Activated B cell treated with CpG ODN at 0.5 μM for 24 hours (primary cell): ENCODE data around the gene BPIFB2. TPM values are rescaled to one million over a fixed set of nuclear protein-coding genes. Genes with fewer than 3 reads are reported as not detected.
A peak's percentile ranks its signal among the peaks of the same experiment; 100 is the strongest.

Experiments
- ATAC-seq: fragments of 200-7000 bp; cut with Tn5 transposase; one replicate; pipeline ENCODE4 v1.10.0; 2021; ENCODE audit warnings: low read depth, mild to moderate bottlenecking, moderate library complexity
- CTCF ChIA-PET: fragments of 350-600 bp; sonication (Branson Sonifier 250); formaldehyde crosslinking; loops from one replicate; lab custom pipeline; 2021; ENCODE audit warnings: antibody characterized with exemption; lab: Charles Lee
- POLR2A ChIA-PET: fragments of 350-600 bp; sonication (Branson Sonifier 250); formaldehyde crosslinking; loops from one replicate; lab custom pipeline; 2021; ENCODE audit warnings: antibody characterized with exemption; lab: Charles Lee
- DNase-seq: peaks from one replicate; pipeline ENCODE4 v3.0.0; 2022
- H3K27ac Mint-ChIP-seq: one replicate; pipeline ENCODE4 v1.8.0; 2020; ENCODE audit warnings: mixed read lengths
- H3K27me3 Mint-ChIP-seq: one replicate; pipeline ENCODE4 v1.8.0; 2021; ENCODE audit warnings: mixed read lengths
- H3K36me3 Mint-ChIP-seq: one replicate; pipeline ENCODE4 v1.8.0; 2021; ENCODE audit warnings: low read depth, mixed read lengths
- H3K4me1 Mint-ChIP-seq: one replicate; pipeline ENCODE4 v1.8.0; 2021; ENCODE audit warnings: mixed read lengths
- H3K4me3 Mint-ChIP-seq: one replicate; pipeline ENCODE4 v1.8.0; 2020; ENCODE audit warnings: mild to moderate bottlenecking, mixed read lengths
- H3K9me3 Mint-ChIP-seq: one replicate; pipeline ENCODE4 v1.8.0; 2020; ENCODE audit warnings: mixed read lengths
- CTCF ChIP-seq: fragments of 200-600 bp; IDR thresholded peaks from one replicate; pipeline ENCODE4 v1.8.0; 2022; ENCODE audit warnings: antibody characterized with exemption, mild to moderate bottlenecking
- intact Hi-C: fragments of 100-400 bp; cut with micrococcal nuclease; formaldehyde crosslinking; loops from one replicate; pipeline ENCODE4 v1.15.1; 2024
- total RNA-seq: library from RNA; stranded (reverse); gene quantifications from 2 replicates; pipeline ENCODE4 v1.2.3, GENCODE V29; 2022

Gene BPIFB2
- total RNA-seq, 1 donor from 2014 or later = not detected

DNA sequence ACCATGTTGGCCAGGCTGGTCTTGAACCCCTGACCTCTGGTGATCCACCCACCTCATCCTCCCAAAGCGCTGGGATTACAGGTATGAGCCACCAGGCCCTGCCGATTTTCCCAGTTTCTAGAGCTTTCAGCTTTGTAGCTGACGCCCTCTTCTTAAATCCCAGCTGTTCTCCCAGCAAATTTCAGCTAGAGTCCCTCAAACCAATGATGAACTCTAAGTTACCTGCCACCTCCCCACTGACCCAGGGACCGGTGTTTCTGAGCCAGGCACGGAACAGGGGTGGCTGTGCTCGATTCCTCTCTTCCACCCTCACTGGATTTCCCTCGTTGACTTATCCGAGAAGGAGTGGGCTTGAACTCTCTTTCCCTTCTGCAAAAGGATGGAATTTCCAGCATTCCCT lies 42.4 kb upstream of the BPIFB2 start:
- ChIA-PET POLR2A (no interaction called here), CTCF (no interaction called here)
- H3K27ac Mint-ChIP-seq = no peak overlapping the region
- intact Hi-C loops = no loop called here
- H3K9me3 Mint-ChIP-seq = no peaks in the 10 kb centered on the region
- no peak for TF ChIP-seq CTCF
- no peaks in the 10 kb centered on the region for H3K27me3 Mint-ChIP-seq
- H3K4me3 Mint-ChIP-seq = no peak overlapping the region
- H3K36me3 Mint-ChIP-seq = no peaks in the 10 kb centered on the region
- H3K4me1 Mint-ChIP-seq = peaks cover 27% of the 10 kb centered on the region
- DNase-seq = no peak
- ATAC-seq = no peak

DNA sequence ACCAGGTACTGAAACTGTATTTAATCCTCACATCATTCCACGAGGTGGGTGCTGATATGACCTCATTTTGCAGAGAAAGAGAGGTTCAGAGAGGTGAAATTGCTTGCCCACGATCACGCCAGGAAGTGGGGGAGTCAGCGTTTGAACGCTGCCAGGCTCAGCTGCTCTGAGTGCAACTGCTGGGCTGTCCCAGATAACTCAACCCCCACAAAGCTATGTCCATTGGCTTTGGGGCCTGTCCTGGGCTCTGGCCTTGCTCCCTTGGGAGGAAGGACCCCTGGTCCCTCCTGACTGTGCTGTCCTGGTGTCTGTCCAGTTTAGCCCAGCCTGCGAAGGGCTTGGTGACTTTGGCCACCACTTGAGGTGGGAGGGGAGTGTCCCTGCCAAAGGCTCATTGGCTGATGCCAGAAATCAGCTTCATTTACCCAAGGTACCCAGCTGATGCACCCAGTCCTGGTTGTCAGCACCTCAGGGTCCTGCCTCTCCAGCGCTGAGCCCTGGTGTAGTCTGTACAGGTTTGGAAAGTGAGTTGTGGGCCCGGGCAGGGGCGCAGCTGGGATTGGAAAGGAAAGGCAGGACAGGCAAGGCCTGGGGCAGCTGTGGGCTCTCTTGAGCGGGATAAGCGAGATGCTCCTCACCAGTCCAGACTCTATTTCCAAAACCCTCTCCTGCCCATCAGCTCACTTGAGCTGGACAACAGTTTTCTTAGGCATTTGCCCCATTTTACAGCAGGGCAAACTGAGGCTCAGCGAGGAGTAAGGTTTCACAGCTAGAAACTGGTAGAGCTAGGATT lies 41.7 kb upstream of the BPIFB2 start:
- Mint-ChIP-seq H3K4me3 (no peak overlapping the region), H3K27me3 (no peaks in the 10 kb centered on the region), H3K4me1 (peaks cover 29% of the 10 kb centered on the region), H3K9me3 (no peaks in the 10 kb centered on the region), H3K36me3 (no peaks in the 10 kb centered on the region), H3K27ac (no peak overlapping the region)
- ATAC-seq (no peak), DNase-seq (peak; percentile 9)
- CTCF ChIA-PET = no interaction called here
- intact Hi-C loops = no loop called here
- no peak for TF ChIP-seq CTCF
- POLR2A ChIA-PET = no interaction called here

- no peaks in the 10 kb centered on the region for H3K27me3 Mint-ChIP-seq
- ChIA-PET CTCF (interaction anchor here (1.2 kb wide), 1 partner anchor 64 kb away, joined by 3 read pairs; no protein-coding TSS in a partner anchor), POLR2A (no interaction called here)
- ATAC-seq = no peak
- no peaks in the 10 kb centered on the region for H3K36me3 Mint-ChIP-seq
- H3K4me3 Mint-ChIP-seq = no peak overlapping the region
- intact Hi-C loops = no loop called here
- H3K27ac Mint-ChIP-seq = no peak overlapping the region
- no peaks in the 10 kb centered on the region for H3K9me3 Mint-ChIP-seq
- TF ChIP-seq CTCF = no peak
- H3K4me1 Mint-ChIP-seq = peaks cover 29% of the 10 kb centered on the region
- peak; percentile 9 for DNase-seq
Observed at GRCh38 chr20:32966382-32966781, 41.1 kb upstream of the BPIFB2 start.

GRCh38 chr20:32966881-32967781 lies 40.4 kb upstream of the BPIFB2 start:
- peaks cover 29% of the 10 kb centered on the region for H3K4me1 Mint-ChIP-seq
- H3K9me3 Mint-ChIP-seq = no peaks in the 10 kb centered on the region
- H3K36me3 Mint-ChIP-seq = no peaks in the 10 kb centered on the region
- ChIA-PET CTCF (interaction anchor here (1.2 kb wide), 1 partner anchor 65 kb away, joined by 3 read pairs; no protein-coding TSS in a partner anchor), POLR2A (no interaction called here)
- peak; percentile 13 for DNase-seq
- intact Hi-C loops = no loop called here
- H3K27me3 Mint-ChIP-seq = no peaks in the 10 kb centered on the region
- peak overlapping the region; percentile 65 for H3K27ac Mint-ChIP-seq
- peak; percentile 57 for ATAC-seq
- H3K4me3 Mint-ChIP-seq = no peak overlapping the region
- TF ChIP-seq CTCF = no peak
